ENCODE data around the gene KRTAP6-2. TPM values are rescaled to one million over a fixed set of nuclear protein-coding genes. Genes with fewer than 3 reads are reported as not detected.

KRTAP6-2 gene
- not detected in 5 replicates for total RNA-seq (2022; extraction: Qiagen RNA extraction; ENCODE audit: low read depth)

GRCh38 chr21:30598802-30599201 lies at the start of gene KRTAP6-2:
KRTAP6-2 (minus strand) TSS chr21:30598902; CDS start chr21:30598874, 28 bp downstream.

GRCh38 chr21:30642564-30642963 lies 43.9 kb upstream of the KRTAP6-2 start, which contains the start of gene KRTAP20-3:
KRTAP20-3 (plus strand) TSS chr21:30642864.

GRCh38 chr21:30634906-30635305 lies 36.2 kb upstream of the KRTAP6-2 start, which contains the start of gene KRTAP20-2:
KRTAP20-2 (plus strand) TSS chr21:30635206; CDS start chr21:30635264, 58 bp downstream.

GRCh38 chr21:30620522-30620921 lies 21.8 kb upstream of the KRTAP6-2 start, which contains the start of gene KRTAP20-4:
KRTAP20-4 (plus strand) TSS chr21:30620627.

GRCh38 chr21:30616125-30616524 lies 17.4 kb upstream of the KRTAP6-2 start, which contains the start of gene KRTAP20-1:
KRTAP20-1 (plus strand) TSS chr21:30616425; CDS start chr21:30616455, 30 bp downstream.

GRCh38 chr21:30613836-30614235 lies 15.1 kb upstream of the KRTAP6-2 start, which contains the start of gene KRTAP6-1:
KRTAP6-1 (minus strand) TSS chr21:30613930; CDS start chr21:30613904, 26 bp downstream.

GRCh38 chr21:30600787-30601186 lies 2.1 kb upstream of the KRTAP6-2 start, which contains the start of gene KRTAP22-1:
KRTAP22-1 (plus strand) TSS chr21:30601087.

GRCh38 chr21:30592140-30592539 lies 6.6 kb downstream of the KRTAP6-2 start, which contains the start of gene KRTAP6-3:
KRTAP6-3 (plus strand) TSS chr21:30592440; CDS start chr21:30592446, 6 bp downstream.

GRCh38 chr21:30590297-30590696 lies 8.4 kb downstream of the KRTAP6-2 start, which contains the start of gene KRTAP22-2:
KRTAP22-2 (minus strand) TSS chr21:30590397.

GRCh38 chr21:30561264-30561895 lies 37.3 kb downstream of the KRTAP6-2 start, which contains the start of gene KRTAP19-7:
KRTAP19-7 (minus strand) TSS chr21:30561314; CDS start chr21:30561289, 25 bp downstream.

Other genes starting within 250 kb of the KRTAP6-2 start
- not detected in 5 replicates for gene KRTAP13-2, start 226.6 kb downstream of the KRTAP6-2 start, total RNA-seq (2022; extraction: Qiagen RNA extraction; ENCODE audit: low read depth)
- gene KRTAP13-1, start 202.9 kb downstream of the KRTAP6-2 start, total RNA-seq (2022; extraction: Qiagen RNA extraction; ENCODE audit: low read depth), result not detected in 5 replicates
- gene KRTAP13-3, start 173.0 kb downstream of the KRTAP6-2 start, total RNA-seq (2022; extraction: Qiagen RNA extraction; ENCODE audit: low read depth), result not detected in 5 replicates
- gene KRTAP13-4, start 168.7 kb downstream of the KRTAP6-2 start, total RNA-seq (2022; extraction: Qiagen RNA extraction; ENCODE audit: low read depth), result not detected in 5 replicates
- gene KRTAP15-1, start 158.6 kb downstream of the KRTAP6-2 start, total RNA-seq (2022; extraction: Qiagen RNA extraction; ENCODE audit: low read depth), result not detected in 5 replicates
- gene KRTAP19-1, start 118.5 kb downstream of the KRTAP6-2 start, total RNA-seq (2022; extraction: Qiagen RNA extraction; ENCODE audit: low read depth), result not detected in 5 replicates
- not detected in 5 replicates for gene KRTAP19-2, start 111.5 kb downstream of the KRTAP6-2 start, total RNA-seq (2022; extraction: Qiagen RNA extraction; ENCODE audit: low read depth)
- not detected in 5 replicates for gene KRTAP19-3, start 106.9 kb downstream of the KRTAP6-2 start, total RNA-seq (2022; extraction: Qiagen RNA extraction; ENCODE audit: low read depth)
- not detected in 5 replicates for gene KRTAP19-4, start 101.7 kb downstream of the KRTAP6-2 start, total RNA-seq (2022; extraction: Qiagen RNA extraction; ENCODE audit: low read depth)
- gene KRTAP19-5, start 96.8 kb downstream of the KRTAP6-2 start, total RNA-seq (2022; extraction: Qiagen RNA extraction; ENCODE audit: low read depth), result not detected in 5 replicates
- not detected in 5 replicates for gene KRTAP19-6, start 57.0 kb downstream of the KRTAP6-2 start, total RNA-seq (2022; extraction: Qiagen RNA extraction; ENCODE audit: low read depth)
- not detected in 5 replicates for gene KRTAP19-7, start 37.6 kb downstream of the KRTAP6-2 start, total RNA-seq (2022; extraction: Qiagen RNA extraction; ENCODE audit: low read depth)
- not detected in 5 replicates for gene KRTAP22-2, start 8.5 kb downstream of the KRTAP6-2 start, total RNA-seq (2022; extraction: Qiagen RNA extraction; ENCODE audit: low read depth)
- not detected in 5 replicates for gene KRTAP6-3, start 6.5 kb downstream of the KRTAP6-2 start, total RNA-seq (2022; extraction: Qiagen RNA extraction; ENCODE audit: low read depth)
- not detected in 5 replicates for gene KRTAP22-1, start 2.2 kb upstream of the KRTAP6-2 start, total RNA-seq (2022; extraction: Qiagen RNA extraction; ENCODE audit: low read depth)
- not detected in 5 replicates for gene KRTAP6-1, start 15.0 kb upstream of the KRTAP6-2 start, total RNA-seq (2022; extraction: Qiagen RNA extraction; ENCODE audit: low read depth)
- not detected in 5 replicates for gene KRTAP20-1, start 17.5 kb upstream of the KRTAP6-2 start, total RNA-seq (2022; extraction: Qiagen RNA extraction; ENCODE audit: low read depth)
- not detected in 5 replicates for gene KRTAP20-4, start 21.7 kb upstream of the KRTAP6-2 start, total RNA-seq (2022; extraction: Qiagen RNA extraction; ENCODE audit: low read depth)
- gene KRTAP20-2, start 36.3 kb upstream of the KRTAP6-2 start, total RNA-seq (2022; extraction: Qiagen RNA extraction; ENCODE audit: low read depth), result not detected in 5 replicates
- gene KRTAP20-3, start 44.0 kb upstream of the KRTAP6-2 start, total RNA-seq (2022; extraction: Qiagen RNA extraction; ENCODE audit: low read depth), result not detected in 5 replicates
- gene KRTAP21-3, start 119.9 kb upstream of the KRTAP6-2 start, total RNA-seq (2022; extraction: Qiagen RNA extraction; ENCODE audit: low read depth), result not detected in 5 replicates
- not detected in 5 replicates for gene KRTAP21-2, start 148.4 kb upstream of the KRTAP6-2 start, total RNA-seq (2022; extraction: Qiagen RNA extraction; ENCODE audit: low read depth)
- not detected in 5 replicates for gene KRTAP21-1, start 156.5 kb upstream of the KRTAP6-2 start, total RNA-seq (2022; extraction: Qiagen RNA extraction; ENCODE audit: low read depth)
- not detected in 5 replicates for gene KRTAP8-1, start 214.4 kb upstream of the KRTAP6-2 start, total RNA-seq (2022; extraction: Qiagen RNA extraction; ENCODE audit: low read depth)
- not detected in 5 replicates for gene KRTAP7-1, start 230.9 kb upstream of the KRTAP6-2 start, total RNA-seq (2022; extraction: Qiagen RNA extraction; ENCODE audit: low read depth)

Measured in A549 treated with DMSO at 1 μM for 4 hours (cell line).